Tibial nerve (tissue), 4 donors: ENCODE measurements around the gene SHROOM3. TPM values are rescaled to one million over a fixed set of nuclear protein-coding genes. Genes with fewer than 3 reads are reported as not detected.

Source experiments
- DNase-seq, 2 donors: peaks; one replicate each; pipeline ENCODE4 v3.0.0-alpha.2; 2019; ENCODE audit warnings: low spot score in 2 of 2
- H3K27ac ChIP-seq, 4 donors: fragments of 200-600 bp; sonication (generic) in 3 of 4; one replicate each; pipeline ENCODE4 v1.5.1; 2017 to 2019; ENCODE audit warnings: mild to moderate bottlenecking in 1 of 4
- H3K27me3 ChIP-seq, 2 donors: fragments of 200-600 bp; sonication (generic) in 1 of 2; one replicate each; pipeline versions ENCODE4 v1.5.1 to v1.6.0; 2017 to 2019
- H3K36me3 ChIP-seq, 3 donors: fragments of 200-600 bp; sonication (generic); one replicate each; pipeline ENCODE4 v1.5.1; 2018 to 2019
- H3K4me1 ChIP-seq, 4 donors: fragments of 200-600 bp; sonication (generic) in 3 of 4; one replicate each; pipeline ENCODE4 v1.5.1; 2017 to 2019
- H3K4me3 ChIP-seq, 4 donors: fragments of 200-600 bp; sonication (generic) in 3 of 4; one replicate each; pipeline ENCODE4 v1.5.1; 2017 to 2019; ENCODE audit warnings: mild to moderate bottlenecking in 1 of 4, moderate library complexity in 1 of 4
- H3K9me3 ChIP-seq, 4 donors: fragments of 200-600 bp; sonication (generic) in 3 of 4; one replicate each; pipeline ENCODE4 v1.5.1; 2017 to 2019
- CTCF ChIP-seq, 5 experiments: fragments of 200-600 bp in 3 of 5; fragments of 450-650 bp in 2 of 5; sonication (generic) in 3 of 5; IDR thresholded peaks; one replicate each; pipeline ENCODE4 v1.5.1; 2016 to 2019; ENCODE audit warnings: antibody characterized with exemption in 5 of 5, mild to moderate bottlenecking in 3 of 5, moderate library complexity in 2 of 5
- EP300 ChIP-seq, 2 donors: sonication (generic); formaldehyde crosslinking; IDR thresholded peaks; one replicate each; pipeline ENCODE4 v1.6.1; 2017; ENCODE audit warnings: antibody characterized with exemption in 2 of 2, mild to moderate bottlenecking in 1 of 2
- POLR2A ChIP-seq, 2 donors: fragments of 450-650 bp; IDR thresholded peaks; one replicate each; pipeline ENCODE4 v1.6.1; 2017; ENCODE audit warnings: antibody characterized with exemption in 2 of 2, mild to moderate bottlenecking in 2 of 2, moderate library complexity in 2 of 2
- WGBS, 2 donors: methylation state at CpG; one replicate each; pipeline ENCODE4 v1.1.5; 2018; 5-methylcytosine and 5-hydroxymethylcytosine counted together
- total RNA-seq, 4 donors: library from RNA; depleted of rRNA; stranded (reverse); fragments of >200 nt; gene quantifications; one replicate each; pipeline ENCODE4 v1.1.0, GENCODE V29; 2016

Gene SHROOM3
- total RNA-seq, 4 donors from 2014 or later, result 28.0 to 49.8 (median 37.9) TPM

GRCh38 chr4:76640353-76640910 lies 205.4 kb downstream of the SHROOM3 start:
- WGBS, 2 donors, result 84% methylated on average over 6 of the region's 6 CpGs
- H3K27ac ChIP-seq, result no peak overlapping the region
- no peaks in the 10 kb centered on the region for H3K4me1 ChIP-seq

GRCh38 chr4:76641351-76641750 lies 206.3 kb downstream of the SHROOM3 start:
- Histone ChIP-seq H3K9me3 (no peaks in the 10 kb centered on the region), H3K4me3 (no peak overlapping the region), H3K27ac (no peak overlapping the region), H3K4me1 (no peaks in the 10 kb centered on the region), H3K27me3 (no peaks in the 10 kb centered on the region), H3K36me3 (no peaks in the 10 kb centered on the region)
- WGBS, 2 donors, result 91 to 93% methylated on average over 4 of the region's 4 CpGs
- TF ChIP-seq EP300 (IDR thresholded peaks at IDR 0.05) (no peak), POLR2A (IDR thresholded peaks at IDR 0.05) (no peak), CTCF (IDR thresholded peaks at IDR 0.05) (no peak)
- no peak for DNase-seq

More at GRCh38 chr4:76640353-76640910, 205.4 kb downstream of the SHROOM3 start:
- H3K9me3 ChIP-seq, result no peaks in the 10 kb centered on the region
- no peaks in the 10 kb centered on the region for H3K27me3 ChIP-seq
- H3K4me3 ChIP-seq, result no peak overlapping the region
- no peaks in the 10 kb centered on the region for H3K36me3 ChIP-seq
- DNase-seq, result no peak
- TF ChIP-seq POLR2A (IDR thresholded peaks at IDR 0.05) (no peak), EP300 (IDR thresholded peaks at IDR 0.05) (no peak), CTCF (IDR thresholded peaks at IDR 0.05) (no peak)

GRCh38 chr4:76641758-76642157 lies 206.7 kb downstream of the SHROOM3 start:
- Histone ChIP-seq H3K9me3 (no peaks in the 10 kb centered on the region), H3K27ac (no peak overlapping the region), H3K4me1 (no peaks in the 10 kb centered on the region), H3K27me3 (no peaks in the 10 kb centered on the region), H3K4me3 (no peak overlapping the region), H3K36me3 (no peaks in the 10 kb centered on the region)
- no peak for DNase-seq
- TF ChIP-seq EP300 (IDR thresholded peaks at IDR 0.05), result no peak
- TF ChIP-seq POLR2A (IDR thresholded peaks at IDR 0.05), result no peak
- TF ChIP-seq CTCF (IDR thresholded peaks at IDR 0.05), result no peak
- 89 to 91% methylated on average over 2 of the region's 2 CpGs for WGBS, 2 donors

GRCh38 chr4:76644831-76645485 lies 209.9 kb downstream of the SHROOM3 start:
- WGBS, 2 donors, result 76 to 85% methylated on average over 8 of the region's 8 CpGs
- H3K27me3 ChIP-seq, result no peaks in the 10 kb centered on the region
- H3K4me3 ChIP-seq, result no peak overlapping the region
- no peaks in the 10 kb centered on the region for H3K4me1 ChIP-seq
- no peak for DNase-seq
- H3K27ac ChIP-seq, result no peak overlapping the region
- no peaks in the 10 kb centered on the region for H3K9me3 ChIP-seq
- TF ChIP-seq EP300 (IDR thresholded peaks at IDR 0.05) (no peak), CTCF (IDR thresholded peaks at IDR 0.05) (no peak), POLR2A (IDR thresholded peaks at IDR 0.05) (no peak)
- no peaks in the 10 kb centered on the region for H3K36me3 ChIP-seq

GRCh38 chr4:76649086-76649485 lies 214.1 kb downstream of the SHROOM3 start:
- no peak for DNase-seq
- H3K27me3 ChIP-seq, result no peaks in the 10 kb centered on the region
- no peak overlapping the region for H3K27ac ChIP-seq
- H3K9me3 ChIP-seq, result no peaks in the 10 kb centered on the region
- H3K36me3 ChIP-seq, result no peaks in the 10 kb centered on the region
- TF ChIP-seq EP300 (IDR thresholded peaks at IDR 0.05), result no peak
- TF ChIP-seq CTCF (IDR thresholded peaks at IDR 0.05), result no peak
- TF ChIP-seq POLR2A (IDR thresholded peaks at IDR 0.05), result no peak
- no peaks in the 10 kb centered on the region for H3K4me1 ChIP-seq
- H3K4me3 ChIP-seq, result no peak overlapping the region
- 86 to 94% methylated on average over 1 of the region's 1 CpG for WGBS, 2 donors
